Endothelial cell (in vitro differentiated cells): ENCODE results near the gene PDE1A. TPM values are rescaled to one million over a fixed set of nuclear protein-coding genes. Genes with fewer than 3 reads are reported as not detected.

Experiments
- DNase-seq: peaks from one replicate; pipeline ENCODE4 v3.0.0; 2021; ENCODE audit warnings: low spot score
- H3K27ac Mint-ChIP-seq: one replicate; pipeline ENCODE4 v1.8.0; 2021; ENCODE audit warnings: mixed read lengths, inconsistent platforms; ENCODE audit not compliant: unreplicated experiment
- H3K27me3 Mint-ChIP-seq: one replicate; pipeline ENCODE4 v1.8.0; 2021; ENCODE audit warnings: mild to moderate bottlenecking, moderate library complexity, mixed read lengths, inconsistent platforms; ENCODE audit not compliant: unreplicated experiment
- H3K36me3 Mint-ChIP-seq: one replicate; pipeline ENCODE4 v1.8.0; 2021; ENCODE audit warnings: mild to moderate bottlenecking, low read depth, mixed read lengths, inconsistent platforms; ENCODE audit not compliant: unreplicated experiment
- H3K4me1 Mint-ChIP-seq: one replicate; pipeline ENCODE4 v1.8.0; 2021; ENCODE audit warnings: mild to moderate bottlenecking, mixed read lengths, inconsistent platforms; ENCODE audit not compliant: unreplicated experiment
- H3K4me3 Mint-ChIP-seq: one replicate; pipeline ENCODE4 v1.8.0; 2021; ENCODE audit warnings: mild to moderate bottlenecking, mixed read lengths, inconsistent platforms; ENCODE audit not compliant: unreplicated experiment
- H3K9me3 Mint-ChIP-seq: one replicate; pipeline ENCODE4 v1.8.0; 2021; ENCODE audit warnings: mixed read lengths, inconsistent platforms; ENCODE audit not compliant: unreplicated experiment
- CTCF ChIP-seq: fragments of 200-600 bp; sonication (generic); IDR thresholded peaks from one replicate; pipeline ENCODE4 v1.5.0; 2021; ENCODE audit warnings: antibody characterized with exemption; ENCODE audit not compliant: unreplicated experiment
- total RNA-seq: library from RNA; stranded (reverse); fragmentation: NEBNext Ultra II Directional; extraction: Animal tissue kit (Norgen Biotek cat#: 25700); gene quantifications from one replicate; pipeline ENCODE4 v1.2.1, GENCODE V29; 2021; ENCODE audit not compliant: unreplicated experiment

The PDE1A gene
- total RNA-seq, 1 donor from 2014 or later: 21.6 TPM

DNA sequence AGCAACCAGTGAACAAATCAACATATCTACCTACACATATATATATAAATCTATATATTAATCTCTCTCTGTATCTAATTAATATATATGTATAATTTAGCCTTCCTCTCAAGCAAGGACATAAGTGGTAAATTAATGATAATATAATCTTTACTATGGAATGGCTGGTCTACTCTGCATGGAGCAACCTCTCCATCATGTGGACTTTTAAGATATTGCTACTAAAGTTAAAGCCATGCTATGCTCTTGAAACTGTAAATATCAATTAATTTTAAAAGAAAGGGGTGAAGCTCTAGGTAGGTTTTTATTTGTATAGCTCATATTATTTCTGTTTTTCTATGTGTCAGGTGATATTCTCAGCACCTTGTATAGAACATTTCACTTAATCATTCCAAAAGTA, 294.2 kb downstream of the PDE1A start:
- Mint-ChIP-seq H3K36me3 (no peaks in the 10 kb centered on the region), H3K27ac (no peak overlapping the region), H3K9me3 (no peaks in the 10 kb centered on the region), H3K4me3 (no peak overlapping the region), H3K4me1 (peaks cover 8% of the 10 kb centered on the region), H3K27me3 (no peaks in the 10 kb centered on the region)
- TF ChIP-seq CTCF: no peak
- no peak for DNase-seq

DNA sequence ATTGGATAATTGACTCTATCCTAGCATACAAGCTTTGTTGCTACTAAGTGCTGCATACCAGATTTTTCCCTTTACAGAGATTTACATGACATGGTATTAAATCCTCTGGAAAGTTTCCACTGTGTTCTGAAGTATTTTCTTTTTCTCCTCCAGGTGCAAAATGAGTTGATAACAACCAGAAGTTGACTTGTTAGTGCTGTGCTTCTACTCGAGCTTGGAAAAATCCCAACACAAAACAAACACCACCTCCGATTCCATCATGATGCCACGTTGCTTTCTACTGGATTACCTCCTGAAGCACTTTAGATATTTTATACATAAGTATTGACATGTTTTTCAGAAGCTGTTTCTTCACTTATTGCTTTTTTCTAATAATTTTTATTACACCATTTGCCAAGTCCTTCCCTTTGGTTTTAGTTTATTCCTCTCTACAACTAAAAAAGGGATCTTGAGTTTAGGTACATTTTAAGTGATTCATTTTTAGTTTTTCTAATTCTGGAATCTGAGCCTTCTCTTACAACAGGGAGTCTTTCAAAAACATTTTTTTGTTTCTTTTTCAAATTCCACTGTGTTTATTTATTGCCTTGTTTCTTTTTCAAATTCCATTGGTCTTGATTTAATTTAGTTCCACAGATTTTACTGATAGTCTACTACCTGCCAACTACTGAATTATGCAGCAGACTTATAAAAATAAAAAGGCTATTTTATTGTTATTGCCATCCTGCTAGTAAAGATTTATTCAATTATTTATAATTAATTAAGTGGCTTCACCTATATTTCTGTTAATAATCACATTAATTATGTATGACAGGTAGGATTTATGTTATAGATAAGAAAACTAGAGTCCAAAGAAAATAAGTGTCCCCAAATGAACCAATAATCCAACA, 297.8 kb downstream of the PDE1A start:
- H3K36me3 Mint-ChIP-seq: no peaks in the 10 kb centered on the region

GRCh38 chr2:182117196-182117595, 309.6 kb downstream of the PDE1A start:
- Mint-ChIP-seq H3K4me3 (no peak overlapping the region), H3K27me3 (peaks cover 1% of the 10 kb centered on the region), H3K27ac (no peak overlapping the region), H3K9me3 (no peaks in the 10 kb centered on the region), H3K36me3 (no peaks in the 10 kb centered on the region), H3K4me1 (no peaks in the 10 kb centered on the region)
- TF ChIP-seq CTCF: no peak
- DNase-seq: no peak

More for the DNA sequence above, 297.8 kb downstream of the PDE1A start:
- TF ChIP-seq CTCF: no peak
- Mint-ChIP-seq H3K4me3 (no peak overlapping the region), H3K9me3 (no peaks in the 10 kb centered on the region), H3K27me3 (no peaks in the 10 kb centered on the region), H3K4me1 (peaks cover 8% of the 10 kb centered on the region), H3K27ac (no peak overlapping the region)
- DNase-seq: no peak

DNA sequence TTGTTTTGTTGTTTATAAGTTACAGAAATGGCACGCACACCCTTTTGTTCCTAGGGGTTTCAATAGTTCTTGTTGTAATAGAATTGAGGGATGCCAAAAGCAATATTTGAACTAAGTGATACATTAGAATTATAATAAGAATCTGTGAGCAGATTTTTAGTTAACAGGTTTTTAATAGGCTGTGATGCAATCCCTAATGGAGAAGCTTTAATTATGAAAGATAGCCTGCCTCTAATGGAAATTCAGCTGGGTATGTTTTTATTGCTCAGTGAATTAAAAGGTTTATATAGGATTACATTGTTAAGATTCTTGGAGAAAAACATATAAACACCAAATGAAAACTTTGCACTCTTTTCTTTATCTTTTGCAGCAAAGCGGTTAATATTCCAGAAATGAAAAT, 310.1 kb downstream of the PDE1A start:
- DNase-seq: no peak
- Mint-ChIP-seq H3K27ac (no peak overlapping the region), H3K4me1 (no peaks in the 10 kb centered on the region), H3K27me3 (peaks cover 1% of the 10 kb centered on the region), H3K9me3 (no peaks in the 10 kb centered on the region), H3K36me3 (no peaks in the 10 kb centered on the region), H3K4me3 (no peak overlapping the region)
- TF ChIP-seq CTCF: no peak

DNA sequence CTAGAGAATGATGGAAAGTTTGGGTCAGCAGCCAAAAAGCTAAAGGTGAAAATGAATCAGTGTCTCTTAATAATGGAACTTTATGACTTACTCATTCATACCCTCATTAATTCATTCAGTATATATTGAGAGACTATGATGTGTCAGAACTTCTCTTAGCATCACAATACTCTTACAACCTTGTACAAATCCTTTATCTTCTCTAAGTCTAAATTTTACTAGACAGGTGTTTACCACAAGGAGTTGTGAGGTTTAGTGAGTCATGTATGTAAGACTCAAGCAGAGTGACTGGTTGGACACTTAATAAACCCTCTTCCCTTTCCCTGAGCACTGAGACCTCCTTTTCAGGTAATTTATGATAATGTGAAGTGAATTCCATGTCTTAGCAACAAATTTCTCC, 311.6 kb downstream of the PDE1A start:
- no peak for TF ChIP-seq CTCF

More for the DNA sequence above, 311.6 kb downstream of the PDE1A start:
- no peak for DNase-seq
- H3K4me1 Mint-ChIP-seq: no peaks in the 10 kb centered on the region
- H3K27ac Mint-ChIP-seq: no peak overlapping the region
- no peaks in the 10 kb centered on the region for H3K9me3 Mint-ChIP-seq
- H3K36me3 Mint-ChIP-seq: no peaks in the 10 kb centered on the region
- no peak overlapping the region for H3K4me3 Mint-ChIP-seq
- H3K27me3 Mint-ChIP-seq: peaks cover 1% of the 10 kb centered on the region
